Gastroesophageal sphincter (tissue), 4 donors: ENCODE data around the gene CCDC73. TPM values are rescaled to one million over a fixed set of nuclear protein-coding genes. Genes with fewer than 3 reads are reported as not detected.

Source experiments
- ATAC-seq: fragments of 150-250 bp; one replicate; pipeline ENCODE4 v1.9.1; 2016; ENCODE audit warnings: mild to moderate bottlenecking, moderate library complexity
- H3K27ac ChIP-seq, 4 donors: fragments of 200-600 bp; sonication (generic) in 3 of 4; 1 replicate in 3 of 4; 2 replicates in 1 of 4; pipeline ENCODE4 v1.5.1; 2016 to 2019
- H3K27me3 ChIP-seq: fragments of 200-600 bp; sonication (generic); one replicate; pipeline ENCODE4 v1.5.1; 2019
- H3K36me3 ChIP-seq, 2 donors: fragments of 200-600 bp; sonication (generic); one replicate each; pipeline ENCODE4 v1.5.1; 2019; ENCODE audit warnings: control low read depth in 1 of 2
- H3K4me1 ChIP-seq, 3 donors: fragments of 200-600 bp; sonication (generic); 1 replicate in 2 of 3; 2 replicates in 1 of 3; pipeline ENCODE4 v1.5.1; 2016 to 2019; ENCODE audit warnings: control low read depth in 2 of 3
- H3K4me3 ChIP-seq, 2 donors: fragments of 200-600 bp; sonication (generic); one replicate each; pipeline ENCODE4 v1.5.1; 2019; ENCODE audit warnings: mild to moderate bottlenecking in 1 of 2, moderate library complexity in 1 of 2
- H3K9me3 ChIP-seq, 3 donors: fragments of 200-600 bp; sonication (generic); one replicate each; pipeline ENCODE4 v1.5.1; 2017 to 2019; ENCODE audit warnings: control low read depth in 2 of 3
- EP300 ChIP-seq: sonication (generic); formaldehyde crosslinking; IDR thresholded peaks from one replicate; pipeline ENCODE4 v1.6.1; 2017; ENCODE audit warnings: antibody characterized with exemption, mild to moderate bottlenecking
- POLR2A ChIP-seq, 2 donors: fragments of 450-650 bp; IDR thresholded peaks; one replicate each; pipeline ENCODE4 v1.6.1; 2017; ENCODE audit warnings: antibody characterized with exemption in 2 of 2, mild to moderate bottlenecking in 2 of 2, moderate library complexity in 1 of 2
- POLR2AphosphoS5 ChIP-seq: sonication (generic); formaldehyde crosslinking; IDR thresholded peaks from one replicate; pipeline ENCODE4 v1.6.1; 2017; ENCODE audit warnings: antibody characterized with exemption
- WGBS, 2 donors: methylation state at CpG; one replicate each; pipeline ENCODE4 v1.1.5; 2018; ENCODE audit warnings: low coverage in 1 of 2; 5-methylcytosine and 5-hydroxymethylcytosine counted together
- total RNA-seq, 4 donors: library from RNA; depleted of rRNA; stranded (reverse); fragments of >200 nt; gene quantifications; one replicate each; pipeline ENCODE4 v1.1.0, GENCODE V29; 2016
- TF ChIP-seq, protein P1 (sequence below), 4 experiments: fragments of 200-600 bp in 2 of 4; fragments of 450-650 bp in 2 of 4; sonication (generic) in 1 of 4; IDR thresholded peaks; one replicate each; pipeline ENCODE4 v1.5.1; 2017 to 2019; ENCODE audit warnings: antibody characterized with exemption in 4 of 4, mild to moderate bottlenecking in 2 of 4, moderate library complexity in 2 of 4

Gene CCDC73
- total RNA-seq, 4 donors from 2014 or later, result not detected

- WGBS, 2 donors, result 59 to 71% methylated on average over 2 of the region's 2 CpGs
Measured at GRCh38 chr11:32658639-32659406, 135.6 kb downstream of the CCDC73 start.

DNA sequence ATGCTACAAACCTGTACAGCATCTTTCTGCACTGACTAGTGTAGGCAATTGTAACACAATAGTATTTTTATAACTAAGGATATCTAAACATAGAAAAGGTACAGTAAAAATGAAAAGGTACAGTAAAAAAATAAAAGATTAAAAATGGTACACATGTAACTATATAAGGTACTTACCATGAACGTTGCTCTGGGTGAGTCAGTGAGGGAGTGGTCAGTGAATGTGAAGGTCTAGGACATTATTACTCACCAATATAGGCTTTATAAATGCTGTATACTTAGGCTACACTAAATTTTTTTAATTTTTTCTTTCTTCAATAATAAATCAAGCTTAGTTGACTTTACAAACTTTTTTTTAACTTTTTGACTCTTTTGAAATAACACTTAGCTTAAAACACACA lies 150.9 kb downstream of the CCDC73 start:
- ATAC-seq, result no peak
- WGBS, 2 donors, result 54 to 67% methylated on average over 1 of the region's 1 CpG
- TF ChIP-seq POLR2A (IDR thresholded peaks at IDR 0.05) (no peak), POLR2AphosphoS5 (no peak)

More at GRCh38 chr11:32658639-32659406, 135.6 kb downstream of the CCDC73 start:
- H3K27me3 ChIP-seq, result no peaks in the 10 kb centered on the region
- H3K9me3 ChIP-seq, result no peaks in the 10 kb centered on the region
- no peaks in the 10 kb centered on the region for H3K4me1 ChIP-seq
- no peak overlapping the region for H3K27ac ChIP-seq
- H3K36me3 ChIP-seq, result no peaks in the 10 kb centered on the region
- TF ChIP-seq POLR2AphosphoS5, result no peak
- no peak for TF ChIP-seq EP300
- TF ChIP-seq, protein P1, sequence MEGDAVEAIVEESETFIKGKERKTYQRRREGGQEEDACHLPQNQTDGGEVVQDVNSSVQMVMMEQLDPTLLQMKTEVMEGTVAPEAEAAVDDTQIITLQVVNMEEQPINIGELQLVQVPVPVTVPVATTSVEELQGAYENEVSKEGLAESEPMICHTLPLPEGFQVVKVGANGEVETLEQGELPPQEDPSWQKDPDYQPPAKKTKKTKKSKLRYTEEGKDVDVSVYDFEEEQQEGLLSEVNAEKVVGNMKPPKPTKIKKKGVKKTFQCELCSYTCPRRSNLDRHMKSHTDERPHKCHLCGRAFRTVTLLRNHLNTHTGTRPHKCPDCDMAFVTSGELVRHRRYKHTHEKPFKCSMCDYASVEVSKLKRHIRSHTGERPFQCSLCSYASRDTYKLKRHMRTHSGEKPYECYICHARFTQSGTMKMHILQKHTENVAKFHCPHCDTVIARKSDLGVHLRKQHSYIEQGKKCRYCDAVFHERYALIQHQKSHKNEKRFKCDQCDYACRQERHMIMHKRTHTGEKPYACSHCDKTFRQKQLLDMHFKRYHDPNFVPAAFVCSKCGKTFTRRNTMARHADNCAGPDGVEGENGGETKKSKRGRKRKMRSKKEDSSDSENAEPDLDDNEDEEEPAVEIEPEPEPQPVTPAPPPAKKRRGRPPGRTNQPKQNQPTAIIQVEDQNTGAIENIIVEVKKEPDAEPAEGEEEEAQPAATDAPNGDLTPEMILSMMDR (IDR thresholded peaks at IDR 0.05), result no peak
- TF ChIP-seq POLR2A (IDR thresholded peaks at IDR 0.05), result no peak
- no peak overlapping the region for H3K4me3 ChIP-seq
- no peak for ATAC-seq

GRCh38 chr11:32641361-32641760 lies 153.1 kb downstream of the CCDC73 start:
- ATAC-seq, result no peak
- no peaks in the 10 kb centered on the region for H3K9me3 ChIP-seq

More for the DNA sequence above, 150.9 kb downstream of the CCDC73 start:
- Histone ChIP-seq H3K4me1 (no peaks in the 10 kb centered on the region), H3K36me3 (no peaks in the 10 kb centered on the region), H3K27me3 (peaks cover 4% of the 10 kb centered on the region), H3K4me3 (no peak overlapping the region), H3K27ac (no peak overlapping the region), H3K9me3 (no peaks in the 10 kb centered on the region)

GRCh38 chr11:32635819-32636218 lies 158.6 kb downstream of the CCDC73 start:
- TF ChIP-seq POLR2A (IDR thresholded peaks at IDR 0.05), result no peak
- TF ChIP-seq, protein P1 (IDR thresholded peaks at IDR 0.05), result no peak
- no peaks in the 10 kb centered on the region for H3K4me1 ChIP-seq
- no peak overlapping the region for H3K27ac ChIP-seq
- 71 to 78% methylated on average over 2 of the region's 2 CpGs for WGBS, 2 donors
- ATAC-seq, result no peak
- H3K27me3 ChIP-seq, result peaks cover 4% of the 10 kb centered on the region
- no peaks in the 10 kb centered on the region for H3K36me3 ChIP-seq
- no peak overlapping the region for H3K4me3 ChIP-seq
- no peaks in the 10 kb centered on the region for H3K9me3 ChIP-seq

More at GRCh38 chr11:32641361-32641760, 153.1 kb downstream of the CCDC73 start:
- H3K4me1 ChIP-seq, result no peaks in the 10 kb centered on the region
- peaks cover 4% of the 10 kb centered on the region for H3K27me3 ChIP-seq
- no peak for TF ChIP-seq POLR2A (IDR thresholded peaks at IDR 0.05)
- TF ChIP-seq EP300, result no peak
- TF ChIP-seq POLR2AphosphoS5, result no peak
- TF ChIP-seq, protein P1 (IDR thresholded peaks at IDR 0.05), result no peak
- H3K36me3 ChIP-seq, result no peaks in the 10 kb centered on the region
- H3K4me3 ChIP-seq, result no peak overlapping the region
- no peak overlapping the region for H3K27ac ChIP-seq

GRCh38 chr11:32630844-32631243 lies 163.6 kb downstream of the CCDC73 start:
- no peaks in the 10 kb centered on the region for H3K4me1 ChIP-seq
- TF ChIP-seq POLR2A (IDR thresholded peaks at IDR 0.05) (no peak), EP300 (no peak), POLR2AphosphoS5 (no peak)
- TF ChIP-seq, protein P1 (IDR thresholded peaks at IDR 0.05), result no peak
- no peak for ATAC-seq
- no peaks in the 10 kb centered on the region for H3K9me3 ChIP-seq
- no peak overlapping the region for H3K4me3 ChIP-seq
- peaks cover 4% of the 10 kb centered on the region for H3K27me3 ChIP-seq
- H3K36me3 ChIP-seq, result no peaks in the 10 kb centered on the region
- H3K27ac ChIP-seq, result no peak overlapping the region
